GM21367 (cell line): ENCODE results near the gene PPP1R9A.

Experiments used
- ATAC-seq: cut with Tn5 transposase; IDR thresholded peaks from one replicate; pipeline ENCODE4 v1.9.1; 2021; ENCODE audit not compliant: unreplicated experiment

PPP1R9A gene

GRCh38 chr7:94908323-94909178 lies 1.2 kb downstream of the PPP1R9A start:
- ATAC-seq = no peak

DNA sequence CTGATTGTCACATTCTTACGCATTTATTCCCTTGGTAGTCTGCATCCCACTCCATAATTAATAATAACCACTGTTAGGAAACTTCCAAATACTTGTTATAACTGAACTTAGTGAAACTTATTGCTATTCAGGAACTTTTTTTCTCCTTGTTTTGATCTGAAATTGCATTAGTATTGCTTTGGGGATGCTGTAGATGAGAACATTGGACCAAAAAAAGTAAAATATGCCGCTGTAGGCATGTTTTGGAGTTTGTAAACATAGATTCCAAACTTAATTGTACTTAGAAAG lies 1.7 kb downstream of the PPP1R9A start:
- ATAC-seq = no peak

DNA sequence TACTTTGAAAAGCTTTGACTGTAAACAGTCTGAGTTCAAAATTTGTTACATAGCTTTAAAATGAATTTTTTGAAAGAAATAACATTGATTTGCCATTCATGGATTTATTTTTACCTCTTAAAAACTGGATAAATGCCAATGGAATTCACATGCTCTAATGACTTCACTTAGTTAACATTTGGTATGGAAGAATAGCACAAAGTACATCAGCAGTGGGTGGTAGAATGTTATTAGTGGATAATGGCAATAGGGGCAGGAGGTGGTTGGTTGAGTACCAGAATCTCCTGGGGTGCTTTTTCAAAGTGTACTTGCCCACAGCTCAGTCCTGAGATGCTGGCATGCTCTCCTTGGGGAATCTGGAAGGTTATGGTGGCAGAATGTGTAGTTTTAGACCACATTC lies 4.7 kb downstream of the PPP1R9A start:
- no peak for ATAC-seq

DNA sequence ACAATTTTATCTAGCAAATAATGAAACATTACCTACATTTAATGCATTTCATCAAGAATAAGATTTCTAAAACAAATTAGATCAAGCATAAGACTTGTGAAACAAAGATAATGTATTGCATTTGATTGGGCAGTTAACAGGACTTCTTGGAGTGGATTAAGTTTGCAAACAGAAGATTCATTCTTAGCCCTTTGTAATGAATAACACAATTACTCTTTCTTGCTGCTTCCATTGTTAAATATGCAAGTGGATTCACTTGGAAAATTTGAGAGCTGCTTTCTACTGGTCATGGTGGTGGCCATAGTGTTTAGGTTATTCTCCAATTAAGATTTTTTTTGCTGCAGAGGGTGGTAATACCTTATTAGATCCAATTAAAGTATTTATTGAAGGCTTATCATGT lies 6.0 kb downstream of the PPP1R9A start:
- no peak for ATAC-seq

- ATAC-seq = no peak
Measured at GRCh38 chr7:94921911-94922310, 14.5 kb downstream of the PPP1R9A start.

GRCh38 chr7:94922457-94922856 lies 15.1 kb downstream of the PPP1R9A start:
- no peak for ATAC-seq

- no peak for ATAC-seq
Measured at GRCh38 chr7:94923412-94923811, 16.0 kb downstream of the PPP1R9A start.

DNA sequence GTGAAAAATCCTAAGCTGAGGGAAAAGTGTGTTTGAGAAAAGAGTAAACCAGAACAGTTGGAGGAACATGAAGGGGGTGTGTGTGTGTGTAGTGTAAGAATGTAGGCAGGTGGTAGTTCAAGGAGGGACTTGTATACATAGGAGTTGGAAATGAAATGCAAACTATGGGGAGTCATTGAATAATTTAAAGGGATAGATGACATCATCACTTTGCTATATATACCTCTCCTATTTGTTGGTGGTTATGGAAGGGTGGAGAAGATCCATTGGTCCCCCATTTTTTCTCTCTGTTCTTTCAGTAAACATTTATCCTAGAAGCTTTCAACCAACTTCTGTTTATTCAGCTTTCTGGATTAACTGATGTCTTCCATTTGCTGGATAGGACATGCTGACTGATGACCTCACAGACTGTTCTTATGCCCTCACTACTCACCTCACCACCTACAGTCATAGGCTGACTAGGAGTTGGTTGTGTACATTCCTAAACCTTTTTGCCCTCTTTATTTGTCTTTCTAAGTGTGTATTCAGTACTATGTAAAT lies 20.8 kb downstream of the PPP1R9A start:
- ATAC-seq = no peak

- ATAC-seq = no peak
Measured at GRCh38 chr7:94933256-94933990, 26.0 kb downstream of the PPP1R9A start.

GRCh38 chr7:94939395-94939794 lies 32.0 kb downstream of the PPP1R9A start:
- no peak for ATAC-seq

GRCh38 chr7:94940241-94940640 lies 32.8 kb downstream of the PPP1R9A start:
- ATAC-seq = no peak

GRCh38 chr7:94941844-94942632 lies 34.6 kb downstream of the PPP1R9A start:
- no peak for ATAC-seq

DNA sequence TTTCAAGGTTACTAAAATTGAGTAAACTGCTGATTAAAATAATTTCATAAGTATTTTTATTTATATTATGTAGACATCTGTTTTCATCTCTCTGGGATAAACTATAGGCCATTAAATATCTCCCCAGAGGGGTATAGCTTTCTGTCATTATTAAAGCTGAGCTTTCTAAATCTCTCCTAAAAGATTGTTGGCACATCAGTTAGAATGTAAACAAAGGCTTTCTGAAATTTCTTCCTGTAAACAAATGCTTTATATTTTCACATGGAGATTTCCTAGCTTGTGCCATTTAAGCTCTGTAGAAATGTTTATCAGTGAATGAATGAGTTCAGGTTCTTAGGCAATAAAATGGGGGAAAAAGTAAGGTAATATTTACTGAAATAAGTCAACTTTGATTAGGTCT lies 35.7 kb downstream of the PPP1R9A start:
- no peak for ATAC-seq

GRCh38 chr7:94949532-94949931 lies 42.1 kb downstream of the PPP1R9A start:
- no peak for ATAC-seq

DNA sequence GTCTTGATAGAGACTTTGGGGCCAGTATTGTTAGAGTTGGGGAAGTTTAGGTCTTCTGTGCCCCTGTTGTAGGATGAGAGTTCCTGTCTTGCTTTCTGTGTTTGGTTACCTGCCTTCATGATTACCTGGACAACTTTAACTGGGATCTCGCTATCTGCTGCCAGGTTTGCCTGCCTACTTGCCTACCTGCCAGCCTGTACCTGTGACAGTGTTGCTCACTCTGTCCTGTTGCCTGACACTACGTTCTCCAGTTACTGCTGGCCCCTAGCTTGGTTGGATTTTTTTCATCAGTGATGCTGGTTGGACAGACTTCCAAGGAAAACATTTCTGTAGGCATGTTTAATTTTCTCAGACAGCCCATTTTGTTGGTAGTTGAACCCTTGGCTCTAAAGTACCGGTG lies 48.4 kb downstream of the PPP1R9A start:
- no peak for ATAC-seq

DNA sequence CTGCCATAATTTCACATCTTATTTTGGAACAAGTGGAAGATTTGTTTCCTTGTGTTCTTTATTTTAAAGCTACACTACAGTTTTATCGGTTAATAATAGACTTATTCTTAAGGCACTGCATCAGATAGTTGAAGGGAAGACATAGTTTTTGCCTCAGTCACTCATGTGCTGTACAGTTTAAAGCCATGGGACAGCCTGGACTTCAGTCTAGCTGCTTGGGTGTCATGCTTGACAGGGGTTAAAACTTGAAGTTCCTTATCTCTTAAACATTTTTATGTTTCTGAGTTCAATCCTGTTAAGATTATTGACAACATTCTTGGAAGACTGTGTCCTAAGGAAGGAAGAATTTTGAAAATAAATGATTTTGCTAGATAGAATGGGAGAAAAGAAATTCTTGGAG lies 49.7 kb downstream of the PPP1R9A start:
- no peak for ATAC-seq

GRCh38 chr7:94962661-94963060 lies 55.3 kb downstream of the PPP1R9A start:
- no peak for ATAC-seq

GRCh38 chr7:94969434-94970084 lies 62.2 kb downstream of the PPP1R9A start:
- ATAC-seq = no peak

- ATAC-seq = no peak
Measured at GRCh38 chr7:94970085-94970576, 62.7 kb downstream of the PPP1R9A start.

DNA sequence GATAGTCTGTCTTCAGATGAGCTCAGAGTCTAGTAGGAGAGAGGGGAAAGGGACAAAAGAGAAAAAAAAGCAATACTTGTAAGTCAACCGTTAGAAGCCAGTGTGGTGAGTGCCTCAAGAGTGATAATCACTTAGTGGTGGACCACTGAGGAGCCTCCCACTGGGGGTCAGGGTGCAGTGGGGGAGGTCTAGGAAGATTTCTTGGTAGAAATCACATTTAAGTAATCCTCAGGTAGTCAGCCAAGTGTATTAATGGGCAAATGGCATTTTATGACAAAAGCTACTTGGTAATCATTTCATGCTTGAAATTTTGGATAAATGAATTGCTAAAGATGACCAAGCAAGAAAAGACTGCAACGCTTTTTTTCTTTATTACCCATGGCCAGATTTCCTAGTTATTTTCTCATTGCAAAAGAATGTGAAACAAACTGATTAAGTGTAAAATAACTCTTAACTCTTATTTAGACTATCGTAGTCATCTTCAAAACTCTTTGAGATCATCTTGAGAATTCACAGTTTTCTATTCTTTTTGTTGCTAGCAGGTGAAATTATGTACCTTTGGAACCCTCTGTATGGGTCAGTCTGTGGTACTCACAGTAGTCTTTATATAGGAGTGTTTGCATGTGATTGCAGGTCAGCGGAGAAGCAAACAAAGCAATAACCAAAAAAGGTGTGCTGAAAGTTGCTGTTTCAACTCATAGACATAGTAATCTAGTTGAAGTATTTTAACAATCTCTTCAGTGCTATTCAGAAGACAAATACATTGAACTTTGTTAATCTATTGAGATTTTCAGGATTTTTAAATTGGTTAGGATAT lies 63.9 kb downstream of the PPP1R9A start:
- no peak for ATAC-seq
